Measurements from ENCODE around the gene SLC6A9.

Gene SLC6A9

DNA sequence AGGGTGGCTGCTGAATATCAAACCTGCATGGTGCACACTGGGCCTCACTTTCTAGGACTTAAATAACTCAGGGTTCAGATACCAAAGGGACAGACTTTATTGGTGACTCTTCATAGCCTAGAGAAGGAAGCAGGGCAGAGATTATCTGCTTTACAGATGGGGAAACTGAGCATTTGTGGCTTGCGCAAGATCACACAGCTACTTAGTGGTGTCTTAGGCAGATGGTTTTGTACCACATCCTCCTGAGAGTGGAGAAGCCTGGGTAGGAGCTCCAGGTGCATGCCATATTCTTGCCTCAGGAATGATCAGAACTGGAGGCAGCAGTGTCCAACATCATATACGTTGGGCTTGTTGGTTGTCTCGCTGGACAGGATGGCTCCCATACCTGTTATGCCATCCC is 68.3 kb downstream of the SLC6A9 start:
- no peak for DNase-seq

GRCh38 chr1:43962324-43962723 is 68.9 kb downstream of the SLC6A9 start:
- no peak for DNase-seq

- DNase-seq = no peak
Measured at GRCh38 chr1:43961692-43962091, 69.6 kb downstream of the SLC6A9 start.

GRCh38 chr1:43960798-43961197 is 70.5 kb downstream of the SLC6A9 start:
- no peak for DNase-seq

GRCh38 chr1:43958351-43959255 is 72.7 kb downstream of the SLC6A9 start:
- DNase-seq = no peak

DNA sequence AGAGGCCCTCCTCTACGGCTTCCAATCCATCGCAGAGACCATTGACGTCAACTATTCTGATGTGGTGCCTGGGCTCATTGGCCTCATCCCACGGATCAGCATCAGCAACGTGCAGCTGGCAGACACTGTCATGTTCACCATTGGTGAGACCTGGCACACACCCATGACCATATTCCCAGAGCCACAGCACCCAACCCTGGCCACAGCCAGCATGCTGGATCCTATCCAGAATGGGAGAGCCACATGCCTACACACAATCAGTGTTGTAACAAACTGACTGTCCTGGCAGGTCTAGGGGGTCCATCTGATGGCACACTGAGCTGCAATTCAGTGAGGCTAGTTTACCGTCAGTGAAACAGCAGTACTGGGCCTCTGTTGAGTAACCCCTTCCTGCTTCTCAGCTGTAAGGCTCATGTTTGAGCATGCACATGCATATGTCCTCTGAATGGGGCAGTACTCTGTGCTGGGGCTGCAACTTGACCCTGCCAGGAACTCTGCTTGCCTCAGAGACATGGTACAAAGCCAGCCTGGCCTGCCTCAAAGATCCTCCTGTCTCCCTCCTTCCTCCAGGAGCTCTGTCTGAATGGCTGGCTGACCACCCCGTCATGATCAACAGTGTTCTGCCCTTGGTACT is 73.7 kb downstream of the SLC6A9 start:
- DNase-seq = no peak

- DNase-seq = no peak
Measured at GRCh38 chr1:43956234-43956633, 75.0 kb downstream of the SLC6A9 start.

- DNase-seq = no peak
Measured at GRCh38 chr1:43954036-43954435, 77.2 kb downstream of the SLC6A9 start.

DNA sequence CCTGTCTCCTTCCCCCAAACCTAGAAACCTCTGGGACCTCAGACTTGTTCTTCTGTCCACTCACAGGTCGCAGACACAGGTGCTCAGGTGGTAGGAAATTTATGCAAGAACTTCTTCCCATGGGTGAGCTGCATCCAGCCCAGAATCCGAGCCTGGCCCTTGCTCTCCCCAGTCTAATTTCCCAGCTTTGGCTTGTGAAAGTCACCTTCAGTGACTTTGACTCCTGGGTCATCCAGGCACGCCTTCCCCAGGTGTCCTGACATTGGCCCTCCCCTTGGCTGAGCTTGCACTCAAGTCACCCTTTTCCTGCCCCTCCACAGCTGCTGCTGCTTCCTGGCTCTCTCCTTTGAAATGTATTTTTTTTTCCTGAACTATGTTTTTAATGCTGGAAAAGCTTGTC is 77.9 kb downstream of the SLC6A9 start:
- DNase-seq = no peak

- peak; percentile 64 for DNase-seq
Measured at GRCh38 chr1:43952731-43953346, 78.4 kb downstream of the SLC6A9 start.

GRCh38 chr1:43951021-43951985 is 80.0 kb downstream of the SLC6A9 start:
- no peak for DNase-seq

DNA sequence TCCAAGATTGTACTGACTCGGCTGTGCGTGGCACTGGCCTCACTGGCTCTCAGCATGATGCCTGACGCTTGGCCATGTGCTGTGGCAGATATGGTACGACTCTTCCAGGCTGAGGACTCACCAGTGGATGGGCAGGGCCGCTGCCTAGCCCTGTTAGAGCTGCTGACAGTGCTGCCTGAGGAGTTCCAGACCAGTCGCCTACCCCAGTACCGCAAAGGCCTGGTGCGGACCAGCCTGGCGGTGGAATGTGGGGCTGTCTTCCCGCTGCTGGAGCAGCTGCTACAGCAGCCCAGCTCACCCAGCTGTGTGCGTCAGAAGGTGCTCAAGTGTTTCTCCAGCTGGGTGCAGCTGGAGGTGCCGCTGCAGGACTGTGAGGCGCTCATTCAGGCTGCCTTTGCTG is 81.6 kb downstream of the SLC6A9 start:
- DNase-seq = no peak

DNA sequence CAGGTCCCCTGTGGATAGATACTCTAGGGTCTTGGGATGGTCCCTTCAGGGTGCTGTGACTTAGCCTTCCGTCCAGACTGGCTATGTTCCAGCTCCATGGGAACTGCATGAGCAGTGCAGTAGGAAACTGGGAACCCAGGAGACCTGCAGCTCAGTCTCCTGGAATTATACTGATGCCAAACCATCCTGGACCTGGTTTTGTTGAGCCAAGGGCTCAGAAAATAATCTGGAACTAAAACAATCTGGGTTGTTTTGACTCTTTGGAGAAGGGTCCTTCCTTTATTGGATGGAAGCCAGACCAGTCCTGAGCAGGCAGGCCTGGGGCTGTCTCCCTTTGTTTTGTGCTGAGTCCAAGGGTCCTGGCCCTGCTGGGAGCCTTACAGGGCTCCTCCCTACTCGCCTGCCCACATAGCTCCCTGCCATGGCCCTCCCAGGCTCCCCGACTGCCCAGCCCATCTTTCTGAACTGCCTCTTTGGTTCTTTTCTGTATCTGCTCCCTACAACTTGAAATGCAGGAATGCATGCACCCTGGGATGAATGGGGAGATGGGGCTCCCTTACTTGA is 83.3 kb downstream of the SLC6A9 start:
- DNase-seq = no peak

DNA sequence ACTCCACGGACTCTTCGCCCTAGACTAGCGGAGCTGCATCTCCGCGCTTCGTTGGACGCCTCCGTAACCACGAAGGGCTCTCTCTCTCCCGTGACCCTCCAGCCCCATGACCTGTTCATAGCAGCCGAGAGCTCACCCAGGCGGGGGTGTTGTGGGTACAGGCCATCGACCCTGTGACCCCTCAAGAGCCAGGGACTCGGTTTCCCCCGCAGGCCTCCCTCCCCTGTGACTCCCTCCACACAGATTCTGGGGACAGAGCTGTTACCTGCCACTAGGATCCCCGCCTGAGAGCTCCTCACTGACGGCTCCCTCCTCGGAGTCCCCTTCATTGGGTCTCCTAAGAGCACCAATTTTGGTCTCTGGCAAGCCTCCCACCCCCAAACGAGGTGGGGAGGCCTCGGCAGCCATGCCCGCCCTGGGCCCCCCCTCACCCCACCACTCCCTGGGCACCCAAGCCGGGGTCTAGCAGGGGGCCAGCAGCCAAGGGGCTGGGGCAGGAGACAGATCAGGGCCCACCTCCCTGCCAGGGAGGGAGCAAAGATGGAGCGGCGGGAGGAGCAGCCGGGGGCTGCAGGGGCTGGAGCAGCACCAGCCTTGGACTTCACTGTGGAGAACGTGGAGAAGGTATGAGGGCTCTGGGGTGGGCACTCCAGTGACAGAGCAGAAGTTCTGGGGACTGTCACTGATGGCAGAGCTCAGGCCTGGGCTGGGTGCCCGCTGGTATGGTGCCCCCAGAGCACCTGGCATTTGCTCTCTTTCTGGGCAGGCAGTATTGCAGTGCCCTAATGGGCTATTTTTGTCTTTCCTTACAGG is 84.0 kb downstream of the SLC6A9 start:
- DNase-seq = no peak

Data from NCI-H1092 treated with DMSO at 0.1 percent for 48 hours (cell line).